SK-N-SH (cell line): ENCODE results near the gene YES1. TPM values are rescaled to one million over a fixed set of nuclear protein-coding genes. Genes with fewer than 3 reads are reported as not detected.

Source experiments
- CTCF ChIA-PET: fragments of 300-600, 350-600 bp; formaldehyde crosslinking; extraction: SDS; loops from one replicate; lab custom pipeline; 2021; lab: Yijun Ruan, JAX
- POLR2A ChIA-PET: fragments of 350-600 bp; sonication (Branson Sonifier 250); formaldehyde crosslinking; extraction: SDS; loops from one replicate; lab custom pipeline; 2020; ENCODE audit warnings: antibody characterized with exemption, inconsistent platforms; lab: Yijun Ruan, JAX
- DNase-seq: peaks from one replicate; pipeline ENCODE4 v3.0.0; 2012
- H2AFZ ChIP-seq: fragments of 200-600 bp; sonication (generic); 2 replicates; pipeline ENCODE4 v1.8.1; 2016; ENCODE audit warnings: antibody characterized with exemption, mild to moderate bottlenecking, low read depth
- H3F3A ChIP-seq: fragments of 200-600 bp; sonication (generic); replicated peaks from 2 replicates; pipeline ENCODE3; 2016; ENCODE audit warnings: antibody characterized with exemption, mild to moderate bottlenecking; ENCODE audit not compliant: insufficient read depth
- H3K27ac ChIP-seq, 2 experiments: fragments of 200-500 bp in 1 of 2; fragments of 200-600 bp in 1 of 2; sonication (Bioruptor generic) in 1 of 2; sonication (generic), shearing (Covaris generic) in 1 of 2; 2 replicates each; pipeline versions ENCODE4 v1.5.1 to v1.6.1; 2014 to 2016; ENCODE audit warnings: low read depth in 2 of 2, inconsistent platforms in 1 of 2, low read length in 1 of 2, mild to moderate bottlenecking in 1 of 2, mixed read lengths in 1 of 2
- H3K27me3 ChIP-seq: fragments of 200-600 bp; sonication (generic), shearing (Covaris generic); 2 replicates; pipeline ENCODE4 v1.6.1; 2016; ENCODE audit warnings: mixed run types; ENCODE audit not compliant: insufficient read depth
- H3K36me3 ChIP-seq, 2 experiments: fragments of 200-500 bp in 1 of 2; fragments of 200-600 bp in 1 of 2; sonication (Bioruptor generic) in 1 of 2; sonication (generic) in 1 of 2; replicated peaks in 1 of 2; 2 replicates each; pipeline versions ENCODE3 to v1.5.1; 2014 to 2016; ENCODE audit warnings: low read length in 1 of 2, mild to moderate bottlenecking in 1 of 2; ENCODE audit not compliant: insufficient read depth in 2 of 2, control insufficient read depth in 1 of 2
- H3K4me1 ChIP-seq, 2 experiments: fragments of 200-500 bp in 1 of 2; fragments of 200-600 bp in 1 of 2; sonication (Bioruptor generic) in 1 of 2; sonication (generic), shearing (Covaris generic) in 1 of 2; 2 replicates each; pipeline versions ENCODE4 v1.5.1 to v1.6.1; 2014 to 2016; ENCODE audit warnings: low read depth in 1 of 2, low read length in 1 of 2, mixed run types in 1 of 2; ENCODE audit not compliant: insufficient read depth in 2 of 2, control insufficient read depth in 1 of 2
- H3K4me2 ChIP-seq: fragments of 200-600 bp; sonication (generic), shearing (Covaris generic); 2 replicates; pipeline ENCODE4 v1.6.1; 2017; ENCODE audit warnings: mixed run types
- H3K4me3 ChIP-seq, 2 experiments: fragments of 200-500 bp in 1 of 2; fragments of 200-600 bp in 1 of 2; sonication (Bioruptor generic) in 1 of 2; sonication (generic), shearing (Covaris generic) in 1 of 2; 2 replicates each; pipeline versions ENCODE4 v1.5.1 to v1.8.1; 2014 to 2016; ENCODE audit warnings: low read depth in 2 of 2, inconsistent platforms in 1 of 2, low read length in 1 of 2, mild to moderate bottlenecking in 1 of 2, mixed read lengths in 1 of 2, moderate library complexity in 1 of 2
- H3K79me2 ChIP-seq: fragments of 200-600 bp; sonication (generic); 2 replicates; pipeline ENCODE4 v1.8.1; 2017; ENCODE audit warnings: mild to moderate bottlenecking; ENCODE audit not compliant: insufficient read depth
- H3K9ac ChIP-seq: fragments of 200-600 bp; sonication (generic); 2 replicates; pipeline ENCODE4 v1.6.1; 2017; ENCODE audit warnings: mixed run types
- H3K9me2 ChIP-seq: fragments of 200-600 bp; sonication (generic); 2 replicates; pipeline ENCODE4 v1.6.1; 2017; ENCODE audit warnings: mixed run types
- H3K9me3 ChIP-seq: fragments of 200-600 bp; sonication (generic); 2 replicates; pipeline ENCODE4 v1.6.1; 2017; ENCODE audit warnings: mixed run types, mild to moderate bottlenecking, moderate library complexity
- H4K20me1 ChIP-seq: fragments of 200-600 bp; sonication (generic); 2 replicates; pipeline ENCODE4 v1.6.1; 2017; ENCODE audit warnings: mild to moderate bottlenecking, mixed run types; ENCODE audit not compliant: insufficient read depth
- ELF1 ChIP-seq: IDR thresholded peaks from 2 replicates; pipeline ENCODE4 v1.4.0; 2012
- GABPA ChIP-seq: IDR thresholded peaks from 2 replicates; pipeline ENCODE4 v1.4.0; 2012; ENCODE audit warnings: low read depth, mild to moderate bottlenecking
- GATA2 ChIP-seq: sonication (generic); formaldehyde crosslinking; IDR thresholded peaks from 2 replicates; pipeline ENCODE4 v1.5.0; 2020; ENCODE audit warnings: mild to moderate bottlenecking, missing genetic modification reagents
- NRF1 ChIP-seq: IDR thresholded peaks from 2 replicates; pipeline ENCODE4 v1.6.1; 2012; ENCODE audit warnings: low read depth, mild to moderate bottlenecking, low read length
- RAD21 ChIP-seq: IDR thresholded peaks from 2 replicates; pipeline ENCODE4 v1.6.1; 2012; ENCODE audit warnings: mild to moderate bottlenecking, low read length
- REST ChIP-seq: IDR thresholded peaks from 2 replicates; pipeline ENCODE4 v1.6.1; 2012; ENCODE audit warnings: mild to moderate bottlenecking, low read depth, low read length, moderate library complexity
- RFX5 ChIP-seq: IDR thresholded peaks from 2 replicates; pipeline ENCODE4 v1.6.1; 2012; ENCODE audit warnings: mild to moderate bottlenecking, improper control_type of control experiment, low read length
- SMC3 ChIP-seq: IDR thresholded peaks from 2 replicates; pipeline ENCODE4 v1.6.1; 2012; ENCODE audit warnings: low read depth, low read length, improper control_type of control experiment
- USF2 ChIP-seq: fragments of 150-350 bp; IDR thresholded peaks from 2 replicates; pipeline ENCODE4 v1.6.1; 2017; ENCODE audit warnings: antibody characterized with exemption, low read length, low read depth, borderline replicate concordance
- WGBS: methylation state at CpG from one replicate; pipeline ENCODE4 v1.1.6; 2017; ENCODE audit warnings: low lambda C conversion rate; 5-methylcytosine and 5-hydroxymethylcytosine counted together
- polyA plus RNA-seq, 3 experiments: library from polyadenylated mRNA; depleted of rRNA; stranded (reverse); fragments of >200 nt; gene quantifications; 2 replicates each; pipeline ENCODE4 v1.2.3, GENCODE V29; 2012
- TF ChIP-seq, protein P1 (sequence below): IDR thresholded peaks from 2 replicates; pipeline ENCODE4 v1.4.0; 2012; ENCODE audit warnings: low read depth, borderline replicate concordance

Gene YES1
- polyA plus RNA-seq, 1 of the 3 experiments (the other 2 are of a cell fraction) = 7.9 TPM

- TF ChIP-seq RFX5 = no peak
- TF ChIP-seq, protein P1, sequence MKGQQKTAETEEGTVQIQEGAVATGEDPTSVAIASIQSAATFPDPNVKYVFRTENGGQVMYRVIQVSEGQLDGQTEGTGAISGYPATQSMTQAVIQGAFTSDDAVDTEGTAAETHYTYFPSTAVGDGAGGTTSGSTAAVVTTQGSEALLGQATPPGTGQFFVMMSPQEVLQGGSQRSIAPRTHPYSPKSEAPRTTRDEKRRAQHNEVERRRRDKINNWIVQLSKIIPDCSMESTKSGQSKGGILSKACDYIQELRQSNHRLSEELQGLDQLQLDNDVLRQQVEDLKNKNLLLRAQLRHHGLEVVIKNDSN = no peak
- no peak for TF ChIP-seq USF2
- TF ChIP-seq GATA2 = no peak
- TF ChIP-seq GABPA = no peak
- no peak for TF ChIP-seq SMC3
- TF ChIP-seq ELF1 = no peak
- TF ChIP-seq NRF1 = no peak
Measured at GRCh38 chr18:849021-849420, 37.0 kb upstream of the YES1 start (continued).

DNA sequence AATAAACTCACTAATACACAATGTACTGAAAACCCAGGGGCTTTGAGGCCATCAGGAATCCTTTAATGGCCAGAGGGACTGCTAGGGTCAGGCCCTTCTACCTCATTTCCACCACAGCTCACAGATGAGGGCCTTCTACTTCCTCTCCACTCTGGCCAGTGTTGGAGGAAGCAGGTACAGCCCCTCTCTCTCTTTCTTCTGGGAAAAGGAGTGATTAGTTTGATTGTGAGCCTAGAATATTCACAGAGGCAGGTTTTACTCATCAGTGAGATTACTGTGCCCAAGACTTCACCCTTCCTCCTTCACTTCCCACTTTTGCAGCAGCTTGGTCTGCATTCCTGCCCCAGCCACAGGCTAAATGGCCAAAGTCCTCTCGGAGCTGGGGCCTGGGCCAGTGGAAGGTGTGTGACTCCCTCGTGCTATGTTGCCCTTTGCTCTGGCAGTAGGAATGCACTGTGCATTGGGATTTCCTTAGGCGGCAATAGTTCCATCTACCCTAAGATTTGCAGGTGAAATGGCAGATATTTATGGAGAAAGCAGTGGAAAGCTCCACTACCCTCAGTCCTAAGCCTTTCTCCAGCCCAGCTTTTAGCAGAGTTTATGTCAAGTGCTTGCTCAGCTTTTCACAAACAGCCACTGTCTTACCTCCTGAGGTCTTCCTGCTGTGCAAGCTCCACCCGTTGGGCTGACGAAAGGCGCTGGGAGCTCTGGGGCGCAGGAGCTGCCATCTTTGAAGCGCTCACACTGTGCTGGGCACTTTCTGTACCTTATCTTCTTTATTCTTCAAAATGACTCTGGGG, 36.2 kb upstream of the YES1 start:
- 39% methylated on average over 5 of the region's 8 CpGs for whole genome bisulfite sequencing
- Histone ChIP-seq H2AFZ (no peak overlapping the region), H3F3A (peaks cover 21% of the 10 kb centered on the region), H3K4me1 (no peaks in the 10 kb centered on the region), H3K79me2 (no peaks in the 10 kb centered on the region), H4K20me1 (no peaks in the 10 kb centered on the region), H3K9me3 (no peaks in the 10 kb centered on the region), H3K4me3 (no peak overlapping the region), H3K9me2 (no peaks in the 10 kb centered on the region), H3K9ac (no peak overlapping the region), H3K27me3 (peaks cover 5% of the 10 kb centered on the region; the same call in 1 of the 2 replicates), H3K27ac (no peak overlapping the region), H3K36me3 (no peaks in the 10 kb centered on the region), H3K4me2 (no peak overlapping the region)
- ChIA-PET POLR2A (no interaction called here), CTCF (interaction anchor here (1.8 to 2.2 kb wide), 3 partner anchors 9 to 224 kb away, joined by 5 to 14 read pairs (median 7); no protein-coding TSS in a partner anchor)
- no peak for DNase-seq
- TF ChIP-seq RAD21 = no peak
- TF ChIP-seq REST = no peak
